KG1 (cell line): ENCODE measurements around the gene SLC28A3.

Experiments used
- DNase-seq: peaks from one replicate; lab custom pipeline; 2025; lab: John Stamatoyannopoulos, UW

The SLC28A3 gene

DNA sequence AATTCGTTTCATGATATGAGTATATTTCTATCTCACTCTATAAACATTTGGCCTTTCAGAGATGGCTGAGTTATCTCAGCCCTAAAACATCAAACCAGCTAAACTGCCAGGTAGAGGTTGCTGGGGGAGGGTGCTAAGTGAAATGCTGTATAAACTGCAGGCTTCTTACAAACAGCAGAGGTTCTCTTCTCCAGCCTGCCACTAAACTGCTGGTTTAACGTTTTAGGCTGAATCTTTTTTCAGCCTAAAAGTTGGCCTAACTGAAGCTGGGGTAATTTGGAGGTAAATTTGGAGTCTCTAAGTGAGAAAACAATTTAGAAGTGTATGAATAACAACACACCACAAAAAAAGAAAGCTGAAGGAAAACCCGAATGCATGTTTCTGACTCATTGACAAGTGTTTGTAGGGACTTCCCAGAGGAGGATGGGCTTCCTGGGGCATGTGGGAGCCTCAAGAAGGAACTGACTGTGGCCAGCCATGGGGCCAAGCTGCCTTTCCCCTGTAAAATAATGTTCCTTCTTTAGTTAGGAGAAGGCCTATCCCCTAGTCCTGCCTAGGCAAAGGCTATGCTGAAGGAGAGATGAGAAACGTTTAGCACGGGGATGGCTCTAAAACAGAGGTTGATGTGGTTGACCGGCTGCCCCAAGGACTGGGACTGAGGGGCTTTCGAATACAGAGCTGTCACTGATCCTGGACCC, 44.3 kb downstream of the SLC28A3 start:
- no peak for DNase-seq

DNA sequence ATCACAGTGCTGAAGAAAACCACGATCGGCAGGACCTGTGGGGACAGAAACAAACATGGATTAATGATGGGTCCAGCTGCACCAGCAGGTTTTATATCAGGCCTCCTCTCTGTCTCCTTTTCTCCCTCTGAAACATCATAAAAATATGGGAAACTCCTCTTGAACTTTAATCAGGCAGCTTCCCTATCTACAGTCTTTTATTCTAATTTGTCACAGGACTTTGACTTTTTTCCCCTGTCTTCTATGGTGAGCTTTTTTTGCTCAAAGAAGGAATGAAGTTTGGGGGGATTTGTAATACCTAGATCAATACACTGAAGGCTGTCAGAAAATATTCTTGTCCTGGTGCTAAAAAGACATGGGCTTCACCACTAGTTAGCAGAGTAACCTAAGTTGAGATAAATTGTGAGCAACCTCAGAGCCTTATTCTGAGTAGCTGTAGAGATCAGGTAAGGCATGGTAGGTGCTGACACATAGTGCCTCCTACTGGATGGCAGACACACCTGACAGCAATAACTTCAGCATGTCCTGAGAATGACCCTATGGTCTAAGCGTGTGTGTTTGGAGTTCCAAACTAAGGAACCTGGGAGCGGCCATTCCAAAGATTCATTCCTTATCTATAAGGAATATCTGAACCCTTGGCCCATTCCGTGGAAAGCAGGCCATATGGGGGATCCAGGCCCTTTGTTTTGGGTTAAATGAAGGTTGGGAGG, 46.2 kb downstream of the SLC28A3 start:
- no peak for DNase-seq

DNA sequence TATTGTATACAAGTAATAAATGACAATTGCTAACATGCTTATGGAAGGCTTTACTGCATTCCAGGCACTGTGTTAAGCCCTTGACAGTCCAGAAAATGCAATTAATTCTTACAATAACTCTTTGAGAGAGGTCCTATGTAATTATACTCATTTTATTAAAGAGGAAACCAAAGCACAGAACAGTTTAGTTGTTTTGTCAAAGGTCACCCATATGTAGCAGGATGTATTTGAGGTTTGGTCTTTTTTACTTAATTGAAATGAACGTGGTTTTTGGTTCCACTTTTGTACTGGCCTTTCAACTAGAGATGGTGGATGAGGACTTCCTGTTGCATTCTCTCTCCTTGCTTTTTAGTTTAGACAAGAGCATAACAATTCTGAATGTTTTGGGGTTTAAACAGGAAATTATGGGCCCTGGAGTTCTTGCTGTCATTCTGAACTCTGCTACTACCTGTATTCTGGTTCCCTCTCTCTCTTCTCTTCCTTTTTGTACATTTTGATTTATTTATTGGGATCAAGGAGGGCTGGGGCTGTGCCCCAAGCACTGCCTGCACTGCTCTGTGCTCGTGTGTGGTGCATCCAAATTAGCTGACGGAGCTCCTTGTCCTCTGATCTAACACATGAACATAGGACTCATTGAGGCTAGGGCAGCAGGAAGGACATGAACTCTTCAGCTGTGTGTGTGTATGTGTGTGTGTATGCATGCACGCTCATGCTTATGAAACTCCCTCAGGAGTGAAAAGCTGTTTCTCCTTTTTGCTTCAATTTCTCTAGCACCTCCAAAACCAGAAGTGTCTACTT, 47.4 kb downstream of the SLC28A3 start:
- DNase-seq: peak; percentile 75

DNA sequence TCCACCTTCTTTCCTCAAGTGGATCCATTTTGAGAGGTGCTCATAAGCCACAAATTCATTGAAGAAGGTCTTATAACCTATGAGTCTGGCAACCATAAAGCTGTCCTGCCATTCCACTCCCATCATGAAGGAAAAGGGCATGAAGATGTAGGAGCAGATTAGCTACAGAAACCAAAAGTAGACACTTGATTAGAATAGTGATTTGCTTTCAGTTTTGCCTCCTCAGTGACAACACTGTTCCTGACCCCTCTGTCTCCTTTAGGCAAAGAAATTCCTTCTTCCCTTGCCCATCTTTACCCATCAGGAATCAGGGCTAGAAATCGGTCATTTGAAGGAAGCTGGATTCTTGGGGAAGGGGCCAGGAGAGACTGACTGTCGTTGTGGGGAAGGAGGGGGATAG, 55.2 kb downstream of the SLC28A3 start:
- no peak for DNase-seq

DNA sequence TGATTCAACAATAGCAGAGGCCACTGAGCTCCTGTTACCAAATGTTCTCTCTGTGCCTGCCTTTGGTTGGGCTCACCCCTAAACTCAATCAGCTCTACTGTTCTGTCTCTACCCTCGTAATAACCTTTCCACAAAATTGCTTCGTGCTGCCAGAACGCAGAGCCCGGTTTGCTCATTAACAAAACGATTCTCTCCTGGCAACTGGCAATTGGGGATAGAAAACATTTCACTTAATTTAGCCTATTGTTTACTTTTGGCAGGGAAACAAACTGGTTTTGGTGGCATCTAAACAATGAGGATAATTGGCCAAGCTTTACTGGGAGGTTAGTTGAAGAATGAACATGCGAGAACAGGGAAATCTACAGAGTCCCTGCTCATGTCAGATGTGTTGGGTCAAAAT, 56.6 kb downstream of the SLC28A3 start:
- no peak for DNase-seq

DNA sequence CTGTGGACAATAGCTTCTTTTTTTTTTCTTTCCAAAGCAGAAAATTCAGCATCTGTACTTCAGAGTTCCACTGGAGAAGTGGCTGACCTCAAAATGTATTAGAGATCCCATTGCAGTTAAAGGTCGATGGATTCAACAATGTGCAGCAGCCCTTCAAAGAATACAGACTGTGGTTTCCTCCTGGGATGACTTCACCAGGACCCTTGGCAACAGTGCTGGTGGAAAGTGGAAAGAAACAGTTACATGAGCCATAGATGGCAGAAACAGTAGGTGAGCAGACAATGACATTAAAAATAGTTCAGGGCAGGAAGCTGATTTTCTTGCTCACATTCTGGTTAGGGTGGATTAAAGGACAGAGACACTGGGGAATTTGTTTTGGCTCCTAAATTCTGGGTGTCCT, 62.4 kb downstream of the SLC28A3 start:
- DNase-seq: no peak

DNA sequence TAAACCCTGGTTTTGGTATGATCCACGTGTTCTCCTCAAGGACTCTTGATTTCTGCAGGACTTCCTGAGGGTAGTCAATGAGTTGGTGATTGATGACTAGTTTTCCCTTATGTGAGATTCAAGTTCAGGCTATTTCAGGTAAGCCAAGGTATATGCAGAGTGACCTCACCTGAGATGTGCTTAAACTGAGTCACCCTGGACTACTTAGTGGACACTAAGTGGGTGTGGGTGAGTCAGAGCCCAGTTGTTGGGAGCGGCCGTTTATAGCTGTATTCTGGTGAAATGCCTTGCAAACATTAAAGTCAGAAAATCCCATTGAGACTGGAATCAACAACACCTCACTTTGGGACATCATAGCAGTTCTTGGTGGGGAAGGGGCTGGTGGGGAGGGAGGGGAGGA, 62.9 kb downstream of the SLC28A3 start:
- no peak for DNase-seq

DNA sequence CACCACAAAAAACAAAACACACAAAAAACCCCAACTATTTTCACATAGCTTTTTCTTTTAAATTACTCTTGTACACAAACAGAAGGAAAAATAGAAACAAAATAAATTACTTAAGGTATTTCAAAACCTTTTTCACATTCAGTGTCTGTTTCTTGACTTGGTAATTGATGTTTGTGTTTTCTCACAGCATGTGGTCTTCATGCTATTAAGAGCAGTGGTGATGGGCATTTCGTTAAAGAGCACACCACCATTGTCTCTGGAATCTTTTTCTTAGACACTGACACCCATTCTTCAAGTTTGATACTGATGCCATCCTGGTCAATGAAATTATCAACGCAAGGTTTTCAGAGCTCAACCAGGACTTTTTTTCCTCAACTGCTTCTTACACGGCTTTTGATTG, 63.8 kb downstream of the SLC28A3 start:
- DNase-seq: no peak

DNA sequence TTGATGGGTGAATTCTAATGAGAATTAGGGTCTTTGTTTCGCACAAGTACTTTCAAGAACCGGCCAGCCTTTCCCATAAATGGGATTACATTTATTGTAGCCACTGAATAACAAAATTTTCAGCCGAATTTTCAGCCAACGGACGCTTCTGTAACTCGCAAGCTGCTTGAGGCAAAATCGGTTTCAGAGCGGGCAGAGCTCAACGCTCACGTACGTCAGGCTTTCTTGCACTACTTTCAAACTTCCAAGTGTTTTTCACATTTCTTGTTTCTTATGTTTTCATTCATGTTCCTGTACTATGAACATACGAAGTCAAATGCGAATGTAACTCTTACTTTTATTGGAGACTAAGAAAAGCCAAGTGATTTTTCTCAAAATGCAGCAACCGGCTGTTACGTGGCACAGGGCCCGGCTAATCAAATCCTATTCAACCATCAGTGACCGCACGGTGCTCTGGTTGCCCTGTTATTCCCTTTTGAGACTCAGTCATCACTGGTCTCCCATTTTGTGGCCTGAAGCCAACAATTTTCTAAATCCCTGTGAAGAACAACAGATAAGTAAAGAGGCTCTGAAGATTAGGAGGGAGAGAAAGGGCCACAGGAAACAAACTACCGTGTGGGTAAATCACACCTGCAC, 68.5 kb downstream of the SLC28A3 start:
- DNase-seq: no peak

DNA sequence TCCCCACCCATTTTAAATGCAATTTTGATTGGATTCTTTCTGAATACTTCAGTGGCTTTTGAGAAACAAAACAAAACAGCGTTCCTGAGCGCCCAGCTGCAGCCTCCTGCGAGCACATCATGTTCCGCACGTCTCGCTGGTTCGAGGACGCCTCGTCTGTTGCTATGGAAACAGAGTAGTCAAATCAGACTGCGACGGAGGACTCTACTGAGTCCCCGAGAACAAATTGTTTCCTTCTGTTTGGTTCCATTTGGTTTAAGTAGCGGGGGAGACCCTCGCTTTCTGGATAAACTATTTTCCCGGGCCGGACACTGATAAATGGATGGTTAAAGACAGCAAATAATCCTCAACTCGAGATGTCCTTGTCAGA, 69.0 kb downstream of the SLC28A3 start:
- no peak for DNase-seq

DNA sequence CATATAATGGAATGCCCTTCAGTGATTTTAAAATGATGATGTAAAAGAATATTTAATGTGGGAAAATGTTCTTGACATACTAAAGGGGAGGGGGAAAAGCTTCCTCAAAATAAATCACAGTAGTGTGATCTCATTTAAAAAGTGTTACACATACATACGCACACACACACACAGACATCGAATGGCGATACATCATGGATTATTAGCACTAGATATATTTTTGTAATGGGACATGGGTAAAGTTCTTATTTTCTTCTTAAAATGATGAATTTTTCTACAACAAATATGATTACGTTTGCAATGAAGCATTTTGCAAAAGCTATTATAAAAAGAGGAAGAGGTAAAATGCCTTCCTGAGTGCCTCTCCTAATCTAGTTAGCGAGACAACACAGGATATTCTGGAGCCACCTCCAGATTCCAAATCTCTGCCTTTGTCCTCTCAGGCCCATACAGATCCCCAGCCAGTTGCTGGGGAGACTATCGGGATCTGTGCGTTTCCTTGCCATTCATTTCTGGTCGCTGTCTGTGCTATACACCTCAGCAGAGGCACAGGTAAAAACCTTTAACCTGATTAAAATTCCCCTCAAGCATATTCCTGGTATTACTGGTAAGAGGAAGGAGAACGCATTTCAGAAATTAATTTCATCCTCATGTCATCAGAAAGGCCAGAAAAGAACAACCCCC, 69.6 kb downstream of the SLC28A3 start:
- no peak for DNase-seq

DNA sequence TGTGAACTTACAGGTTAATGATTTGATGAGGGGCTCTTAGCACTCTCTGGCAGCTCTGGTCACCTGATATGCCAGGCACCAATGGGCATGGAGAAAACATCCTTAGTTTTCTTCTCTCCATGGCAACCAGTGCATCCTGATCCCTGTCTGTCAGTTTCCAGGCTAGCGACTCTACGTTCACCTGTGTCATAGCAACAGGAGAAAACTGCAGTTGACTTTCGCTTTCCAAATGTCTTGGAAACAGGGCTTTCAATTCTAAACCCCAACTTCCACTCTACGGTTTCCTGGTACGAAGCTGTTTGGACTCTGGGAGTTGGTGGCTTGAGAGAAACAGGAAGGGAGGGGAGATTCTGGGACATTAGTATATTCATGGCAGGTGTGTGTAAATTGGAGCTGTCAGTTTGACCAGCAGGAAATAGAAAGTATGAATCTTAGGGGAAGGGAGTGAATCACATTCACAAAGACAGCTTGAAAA, 74.4 kb downstream of the SLC28A3 start:
- DNase-seq: no peak

DNA sequence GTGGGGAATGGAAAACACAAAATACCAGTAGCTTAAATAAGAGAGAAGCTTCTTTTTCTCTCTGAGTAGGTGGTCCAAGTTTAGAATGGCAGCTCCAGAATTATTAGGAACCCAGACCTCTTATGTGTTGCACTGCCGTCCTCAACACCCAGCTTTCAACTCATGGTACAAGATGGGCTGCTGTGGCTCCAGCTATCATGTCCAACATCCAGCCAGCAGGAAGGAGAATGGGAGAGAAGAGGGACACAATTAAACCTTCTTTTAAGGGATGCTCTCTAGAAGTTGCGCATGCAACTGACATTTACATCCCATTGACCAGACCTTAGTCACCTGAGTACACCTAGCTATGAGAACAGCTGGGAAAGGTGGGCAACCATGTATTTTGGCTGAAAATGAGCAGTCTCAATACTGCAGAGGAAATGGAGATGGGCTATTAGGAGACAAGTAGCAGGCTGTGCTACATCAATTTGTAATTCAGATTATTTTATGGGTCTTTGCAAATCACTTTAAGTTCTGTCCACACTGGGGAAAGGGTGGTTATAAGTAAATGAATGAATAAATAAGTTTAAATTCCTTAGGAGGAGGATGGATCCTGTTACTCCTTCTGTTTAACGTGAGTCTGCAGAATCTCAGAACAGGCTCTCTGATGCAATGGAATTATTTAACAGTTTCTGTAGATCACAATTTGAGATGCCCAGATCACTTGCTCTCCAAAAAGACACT, 76.1 kb downstream of the SLC28A3 start:
- no peak for DNase-seq

DNA sequence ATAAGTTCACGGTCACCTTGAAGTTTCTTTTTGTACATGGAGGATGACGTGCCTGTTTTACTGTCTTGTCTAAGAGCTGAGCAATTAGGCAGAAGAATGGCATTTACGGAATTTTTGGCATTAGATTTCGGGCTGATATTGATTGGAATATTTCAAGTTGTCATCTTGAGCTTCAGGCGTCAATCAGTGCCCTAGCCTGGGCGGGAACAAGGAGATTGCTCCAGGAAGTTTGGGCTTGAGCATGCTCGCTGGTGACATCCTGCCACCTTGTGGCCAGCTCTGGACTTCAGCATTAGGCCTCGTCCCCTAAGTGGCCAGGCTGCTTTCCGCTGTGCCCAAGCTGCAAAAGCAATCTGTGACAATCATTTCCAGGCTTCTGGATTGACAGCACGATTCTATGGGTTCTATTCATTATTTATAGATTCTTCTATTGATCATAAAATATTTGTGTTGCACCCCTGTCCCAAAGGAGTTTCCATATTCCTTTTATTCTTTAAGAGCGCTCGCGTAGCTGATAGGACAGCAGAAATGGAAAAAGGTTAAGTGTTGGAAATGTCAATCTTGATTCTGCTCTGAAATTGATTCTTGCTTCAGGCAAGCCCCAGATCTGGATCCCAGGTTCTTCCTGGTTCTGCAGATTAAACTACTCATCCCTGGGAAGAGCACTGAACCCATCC, 79.3 kb downstream of the SLC28A3 start:
- DNase-seq: peak; percentile 6

DNA sequence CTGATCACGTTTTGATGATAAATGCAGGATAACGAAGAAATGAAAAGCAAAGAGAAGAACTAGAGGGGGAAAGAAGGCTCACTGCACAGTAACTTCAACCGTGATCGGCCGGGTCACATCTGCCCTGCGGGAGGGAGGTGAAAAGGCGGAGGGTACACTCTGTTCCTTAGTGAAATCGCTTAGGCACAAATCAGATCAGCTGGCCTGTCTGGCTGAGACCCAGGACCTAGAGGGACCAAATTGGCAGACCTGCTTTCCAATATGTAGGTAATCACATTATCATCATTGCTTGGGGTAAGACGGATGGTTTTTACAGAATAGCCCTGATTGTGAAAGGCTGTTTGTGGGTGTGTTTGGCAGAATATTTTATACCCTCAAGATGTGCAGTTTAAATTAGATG, 82.2 kb downstream of the SLC28A3 start:
- DNase-seq: no peak

DNA sequence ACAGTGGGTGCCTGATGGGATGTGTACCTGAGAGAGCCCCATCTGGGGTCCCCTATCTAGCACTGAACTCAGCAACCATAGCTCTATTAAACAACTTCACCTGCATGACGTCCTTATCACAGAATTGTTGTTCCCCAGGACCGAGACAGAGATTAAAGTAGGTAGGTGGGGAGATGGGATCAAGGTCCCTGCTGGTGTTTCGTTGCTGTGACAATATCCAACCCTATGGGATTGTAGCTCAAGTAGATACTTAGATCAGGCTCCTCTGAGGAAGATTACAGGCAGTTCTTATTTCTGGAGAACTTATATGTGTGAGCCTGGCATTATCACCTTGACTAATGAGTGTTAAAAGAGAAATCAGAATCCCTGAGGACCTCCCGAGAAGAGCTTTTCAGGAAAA, 84.9 kb downstream of the SLC28A3 start:
- no peak for DNase-seq

DNA sequence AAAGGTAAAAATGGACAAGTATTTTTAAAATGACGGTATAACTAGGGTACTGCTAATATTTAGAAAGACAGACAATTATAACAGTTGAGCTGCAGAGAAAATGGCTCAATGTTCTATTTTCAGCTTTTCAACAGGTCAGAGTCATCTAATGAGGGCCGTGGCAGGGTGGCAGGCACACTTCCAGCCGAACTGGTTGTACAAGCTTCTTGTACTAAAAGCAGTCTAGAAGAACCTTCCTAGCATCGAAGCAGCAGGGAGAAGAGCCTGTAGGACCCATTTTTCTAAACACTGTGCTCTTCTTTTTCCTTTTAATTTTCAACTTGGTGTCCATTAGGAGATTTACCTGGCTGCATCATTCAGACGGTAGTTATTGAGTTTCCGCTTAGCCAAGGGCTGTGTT, 85.6 kb downstream of the SLC28A3 start:
- DNase-seq: no peak

DNA sequence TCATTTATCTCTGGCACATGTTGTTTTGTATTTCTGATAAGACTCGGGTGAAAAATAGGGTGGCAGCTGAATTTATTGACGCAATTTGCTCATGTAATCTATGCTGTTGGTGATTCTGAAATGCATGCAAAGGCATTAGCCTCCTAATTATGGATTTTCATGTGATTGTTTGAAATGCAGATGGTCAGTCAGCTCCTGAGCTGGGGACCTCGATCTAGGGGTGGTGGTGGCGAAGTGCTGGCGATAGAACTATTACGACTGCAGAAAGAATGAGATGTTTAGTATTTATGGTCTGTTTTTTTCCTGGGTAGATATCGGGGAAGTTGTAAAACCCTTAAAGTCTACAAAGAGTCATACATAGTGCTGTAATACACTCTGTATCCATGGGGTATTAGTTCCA, 88.6 kb downstream of the SLC28A3 start:
- DNase-seq: no peak

DNA sequence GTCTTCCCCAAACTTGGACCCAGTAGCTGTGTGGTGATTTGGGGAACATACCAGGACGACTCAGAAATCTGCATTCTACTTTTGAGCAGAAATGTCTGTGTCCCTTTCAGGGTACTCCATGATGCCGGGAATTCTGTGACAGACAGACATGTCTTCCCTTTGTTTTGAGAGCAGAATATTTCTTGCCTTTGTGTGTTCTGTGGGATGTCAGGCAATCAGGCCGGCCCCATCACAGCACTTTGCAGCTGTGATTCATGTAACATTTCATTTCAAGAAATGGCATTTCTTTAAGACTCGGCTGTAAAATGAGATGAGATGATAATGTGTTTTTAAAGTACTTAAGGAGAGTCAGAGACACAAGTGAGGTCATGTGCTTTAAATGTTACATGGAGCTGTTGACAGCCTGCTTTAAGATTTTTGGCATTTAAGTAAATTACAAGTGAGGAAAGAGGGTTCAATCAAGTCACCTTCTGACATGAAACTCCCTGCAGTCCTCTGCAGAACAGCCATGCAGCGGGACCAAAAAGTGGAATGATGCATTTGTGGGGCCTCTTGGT, 98.7 kb downstream of the SLC28A3 start:
- no peak for DNase-seq

DNA sequence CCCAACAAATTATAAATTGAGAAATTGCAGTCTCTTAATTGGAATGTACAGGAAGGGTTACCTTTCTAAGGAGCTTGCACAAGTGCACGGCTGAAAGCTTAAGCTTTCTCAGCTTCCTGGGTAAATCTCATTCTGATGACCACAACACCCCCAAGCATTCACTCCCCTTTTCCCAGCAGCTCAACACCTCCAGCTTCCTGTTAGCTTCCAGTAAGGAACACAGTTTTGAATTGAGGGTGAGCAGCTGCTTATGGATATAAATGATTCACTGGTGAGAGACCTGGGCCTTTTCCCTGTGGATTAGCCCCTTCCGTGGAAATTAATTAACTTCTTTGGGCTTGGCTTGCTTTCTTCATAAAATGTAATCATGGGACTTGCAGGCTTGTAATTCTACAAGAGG, 101.2 kb downstream of the SLC28A3 start:
- no peak for DNase-seq
